GM12865 (cell line): Measurements from ENCODE around the gene TANC1.

Source experiments
- DNase-seq: peaks from one replicate; pipeline ENCODE4 v3.0.0; 2010; ENCODE audit warnings: low read depth
- H3K4me3 ChIP-seq: 2 replicates; pipeline ENCODE4 v1.5.1; 2011; ENCODE audit warnings: mild to moderate bottlenecking, low read depth, low read length, control low read depth
- CTCF ChIP-seq: IDR thresholded peaks from 2 replicates; pipeline ENCODE4 v1.5.1; 2011; ENCODE audit warnings: low read length, control low read depth, low read depth, inconsistent platforms; ENCODE audit not compliant: insufficient read depth; ENCODE audit errors: missing control alignments

The TANC1 gene

GRCh38 chr2:159044804-159045286 is 76.4 kb downstream of the TANC1 start:
- DNase-seq = no peak
- no peak overlapping the region for H3K4me3 ChIP-seq
- no peak for TF ChIP-seq CTCF

- TF ChIP-seq CTCF = no peak
- no peak overlapping the region for H3K4me3 ChIP-seq
- no peak for DNase-seq
Observed at GRCh38 chr2:159045545-159046454, 77.4 kb downstream of the TANC1 start.

GRCh38 chr2:159046966-159047365 is 78.5 kb downstream of the TANC1 start:
- H3K4me3 ChIP-seq = no peak overlapping the region
- TF ChIP-seq CTCF = no peak
- DNase-seq = no peak

GRCh38 chr2:159050426-159050825 is 82.0 kb downstream of the TANC1 start:
- TF ChIP-seq CTCF = no peak
- peak; percentile 39 for DNase-seq
- no peak overlapping the region for H3K4me3 ChIP-seq

- no peak for TF ChIP-seq CTCF
- DNase-seq = no peak
- H3K4me3 ChIP-seq = no peak overlapping the region
Observed at GRCh38 chr2:159051133-159051532, 82.7 kb downstream of the TANC1 start.

GRCh38 chr2:159051661-159052060 is 83.2 kb downstream of the TANC1 start:
- TF ChIP-seq CTCF = no peak
- no peak overlapping the region for H3K4me3 ChIP-seq

More at GRCh38 chr2:159051661-159052060, 83.2 kb downstream of the TANC1 start:
- no peak for DNase-seq
